GM18867 (cell line): ENCODE results near the gene HNMT.
"Not testable (repeated sequence)": the region's sequence is repeated elsewhere in the genome, so short reads cannot be mapped to it uniquely, and the experiment has no call there.

Source experiments
- ATAC-seq: cut with Tn5 transposase; IDR thresholded peaks from one replicate; pipeline ENCODE4 v1.9.1; 2021; ENCODE audit warnings: mild to moderate bottlenecking, moderate library complexity; ENCODE audit not compliant: unreplicated experiment

The HNMT gene

GRCh38 chr2:138037090-138037489, 72.8 kb downstream of the HNMT start:
- ATAC-seq: no peak

DNA sequence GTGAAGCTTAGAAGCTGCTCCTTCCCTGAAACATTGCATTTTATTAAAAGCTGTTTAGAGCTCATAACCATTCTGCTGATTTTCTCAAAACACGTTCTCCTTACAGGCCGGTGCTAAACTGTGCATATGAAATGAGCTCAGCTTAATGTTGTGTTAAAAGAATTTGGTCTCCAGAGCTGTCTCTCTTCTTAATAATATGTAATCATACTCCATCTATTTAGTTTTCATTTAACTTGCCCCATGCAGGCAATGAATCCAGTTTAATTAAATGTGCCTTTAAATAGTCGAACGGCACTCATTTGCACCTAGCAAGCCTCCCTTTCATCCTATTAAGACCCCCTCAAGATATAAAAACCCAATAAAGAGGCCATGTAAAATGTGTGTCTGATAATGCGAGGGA, 76.3 kb downstream of the HNMT start:
- no peak for ATAC-seq

- ATAC-seq: no peak
These were observed 78.0 kb downstream of the HNMT start for GRCh38 chr2:138042311-138042710.

GRCh38 chr2:138043588-138043987, 79.3 kb downstream of the HNMT start:
- not testable (repeated sequence) for ATAC-seq

GRCh38 chr2:138058427-138058826, 94.2 kb downstream of the HNMT start:
- no peak for ATAC-seq

- ATAC-seq: no peak
These were observed 95.4 kb downstream of the HNMT start for GRCh38 chr2:138059487-138060300.

- ATAC-seq: no peak
These were observed 96.0 kb downstream of the HNMT start for GRCh38 chr2:138060301-138060635.

- no peak for ATAC-seq
These were observed 97.7 kb downstream of the HNMT start for GRCh38 chr2:138061961-138062360.

- ATAC-seq: no peak
These were observed 98.9 kb downstream of the HNMT start for GRCh38 chr2:138063181-138063580.
